ENCODE measurements around the gene SLC6A6. TPM values are rescaled to one million over a fixed set of nuclear protein-coding genes. Genes with fewer than 3 reads are reported as not detected.

SLC6A6 gene
- total RNA-seq, 1 experiment from 2014 or later = 211 TPM

GRCh38 chr3:14370720-14371572 is 31.5 kb upstream of the SLC6A6 start:
- peaks cover 2% of the 10 kb centered on the region; the same call in 1 of the 2 replicates for H3K27me3 Mint-ChIP-seq (ENCODE audit: low read depth)
- H3K9me3 Mint-ChIP-seq = no peaks in the 10 kb centered on the region
- ATAC-seq = no peak
- TF ChIP-seq GTF2I (CRISPR knock-in tag; conservative IDR thresholded peaks at IDR 0.05) (no peak), AFF4 (CRISPR knock-in tag; IDR thresholded peaks at IDR 0.05; ENCODE audit: borderline replicate concordance) (no peak), ETV6 (CRISPR knock-in tag; IDR thresholded peaks at IDR 0.05) (no peak), CTCF (IDR thresholded peaks at IDR 0.05) (no peak), EMX1 (CRISPR knock-in tag; IDR thresholded peaks at IDR 0.05) (no peak), OVOL2 (CRISPR knock-in tag; IDR thresholded peaks at IDR 0.05; ENCODE audit: borderline replicate concordance) (no peak), CREM (CRISPR knock-in tag; IDR thresholded peaks at IDR 0.05) (no peak), TCF7 (CRISPR knock-in tag; IDR thresholded peaks at IDR 0.05; ENCODE audit: low read depth) (no peak), ATF1 (CRISPR knock-in tag; IDR thresholded peaks at IDR 0.05) (no peak), NR1H2 (CRISPR knock-in tag; IDR thresholded peaks at IDR 0.05) (no peak)
- POLR2A ChIA-PET = interaction anchor here (0.6 kb wide), 1 partner anchor 66 kb away, joined by 4 read pairs; no protein-coding TSS in a partner anchor
- H3K4me3 Mint-ChIP-seq = no peak overlapping the region
- H3K36me3 Mint-ChIP-seq = no peaks in the 10 kb centered on the region
- peaks cover 51% of the 10 kb centered on the region for H3K4me1 Mint-ChIP-seq
- H3K27ac Mint-ChIP-seq = no peak overlapping the region
- CTCF ChIA-PET = interaction anchor here (1.3 to 3.4 kb wide), 8 partner anchors 23 to 167 kb away, joined by 3 to 47 read pairs (median 9); no protein-coding TSS in a partner anchor
- DNase-seq (ENCODE audit: low spot score) = no peak

GRCh38 chr3:14371573-14372474 is 30.6 kb upstream of the SLC6A6 start:
- DNase-seq (ENCODE audit: low spot score) = no peak
- peaks cover 2% of the 10 kb centered on the region; the same call in 1 of the 2 replicates for H3K27me3 Mint-ChIP-seq (ENCODE audit: low read depth)
- POLR2A ChIA-PET = interaction anchor here (0.6 kb wide), 1 partner anchor 67 kb away, joined by 4 read pairs; no protein-coding TSS in a partner anchor
- no peak for TF ChIP-seq GABPB1 (CRISPR knock-in tag; IDR thresholded peaks at IDR 0.05)
- TF ChIP-seq TEAD4 (CRISPR knock-in tag; IDR thresholded peaks at IDR 0.05) = no peak
- no peak for TF ChIP-seq KAT7 (CRISPR knock-in tag; IDR thresholded peaks at IDR 0.05; ENCODE audit: borderline replicate concordance)
- TF ChIP-seq USF1 (CRISPR knock-in tag; IDR thresholded peaks at IDR 0.05) = no peak
- no peak for TF ChIP-seq FOXP1 (CRISPR knock-in tag; IDR thresholded peaks at IDR 0.05; ENCODE audit: borderline replicate concordance)
- TF ChIP-seq CBFB (CRISPR knock-in tag; IDR thresholded peaks at IDR 0.05; ENCODE audit: low read depth) = no peak
- no peak for TF ChIP-seq ARID4B (CRISPR knock-in tag; IDR thresholded peaks at IDR 0.05; ENCODE audit: borderline replicate concordance)
- TF ChIP-seq ZNF423 (CRISPR knock-in tag; IDR thresholded peaks at IDR 0.05) = no peak
- no peak for TF ChIP-seq RORB (CRISPR knock-in tag; IDR thresholded peaks at IDR 0.05)
- no peak for TF ChIP-seq ATF2 (CRISPR knock-in tag; IDR thresholded peaks at IDR 0.05; ENCODE audit: borderline replicate concordance, low read depth)
- TF ChIP-seq CREM (CRISPR knock-in tag; IDR thresholded peaks at IDR 0.05) = no peak
- TF ChIP-seq ZNF121 (CRISPR knock-in tag; IDR thresholded peaks at IDR 0.05) = no peak

More at GRCh38 chr3:14371573-14372474, 30.6 kb upstream of the SLC6A6 start:
- peaks cover 44% of the 10 kb centered on the region for H3K4me1 Mint-ChIP-seq
- CTCF ChIA-PET = interaction anchor here (2.2 kb wide), 1 partner anchor 96 kb away, joined by 6 read pairs; no protein-coding TSS in a partner anchor
- no peaks in the 10 kb centered on the region for H3K36me3 Mint-ChIP-seq
- H3K27ac Mint-ChIP-seq = no peak overlapping the region
- H3K4me3 Mint-ChIP-seq = no peak overlapping the region
- ATAC-seq = no peak
- H3K9me3 Mint-ChIP-seq = no peaks in the 10 kb centered on the region
